GM19238 (cell line): ENCODE measurements around the gene TM2D1.

ENCODE experiments used
- DNase-seq: peaks from one replicate; pipeline ENCODE4 v3.0.0; 2011; ENCODE audit warnings: low spot score; ENCODE audit not compliant: insufficient read length

The TM2D1 gene

GRCh38 chr1:61645476-61645875, 79.5 kb downstream of the TM2D1 start:
- DNase-seq, result no peak

GRCh38 chr1:61644303-61644702, 80.6 kb downstream of the TM2D1 start:
- DNase-seq, result no peak

- no peak for DNase-seq
Observed at GRCh38 chr1:61642475-61643232, 82.3 kb downstream of the TM2D1 start.

- DNase-seq, result peak; percentile 54
Observed at GRCh38 chr1:61641578-61642336, 83.2 kb downstream of the TM2D1 start.

- no peak for DNase-seq
Observed at GRCh38 chr1:61640531-61641530, 84.1 kb downstream of the TM2D1 start.

GRCh38 chr1:61639608-61640336, 85.2 kb downstream of the TM2D1 start:
- DNase-seq, result no peak

GRCh38 chr1:61638911-61639605, 85.9 kb downstream of the TM2D1 start:
- no peak for DNase-seq

GRCh38 chr1:61638296-61638695, 86.6 kb downstream of the TM2D1 start:
- DNase-seq, result no peak

- no peak for DNase-seq
Observed at GRCh38 chr1:61637470-61637869, 87.5 kb downstream of the TM2D1 start.

GRCh38 chr1:61636814-61637213, 88.1 kb downstream of the TM2D1 start:
- no peak for DNase-seq

GRCh38 chr1:61636376-61636775, 88.6 kb downstream of the TM2D1 start:
- no peak for DNase-seq

- DNase-seq, result no peak
Observed at GRCh38 chr1:61635557-61635956, 89.4 kb downstream of the TM2D1 start.

- no peak for DNase-seq
Observed at GRCh38 chr1:61631436-61631835, 93.5 kb downstream of the TM2D1 start.
